ENCODE data around the gene MAP2K5. TPM values are rescaled to one million over a fixed set of nuclear protein-coding genes. Genes with fewer than 3 reads are reported as not detected.

Gene MAP2K5
- total RNA-seq, 1 donor from 2014 or later, result 29.0 TPM

DNA sequence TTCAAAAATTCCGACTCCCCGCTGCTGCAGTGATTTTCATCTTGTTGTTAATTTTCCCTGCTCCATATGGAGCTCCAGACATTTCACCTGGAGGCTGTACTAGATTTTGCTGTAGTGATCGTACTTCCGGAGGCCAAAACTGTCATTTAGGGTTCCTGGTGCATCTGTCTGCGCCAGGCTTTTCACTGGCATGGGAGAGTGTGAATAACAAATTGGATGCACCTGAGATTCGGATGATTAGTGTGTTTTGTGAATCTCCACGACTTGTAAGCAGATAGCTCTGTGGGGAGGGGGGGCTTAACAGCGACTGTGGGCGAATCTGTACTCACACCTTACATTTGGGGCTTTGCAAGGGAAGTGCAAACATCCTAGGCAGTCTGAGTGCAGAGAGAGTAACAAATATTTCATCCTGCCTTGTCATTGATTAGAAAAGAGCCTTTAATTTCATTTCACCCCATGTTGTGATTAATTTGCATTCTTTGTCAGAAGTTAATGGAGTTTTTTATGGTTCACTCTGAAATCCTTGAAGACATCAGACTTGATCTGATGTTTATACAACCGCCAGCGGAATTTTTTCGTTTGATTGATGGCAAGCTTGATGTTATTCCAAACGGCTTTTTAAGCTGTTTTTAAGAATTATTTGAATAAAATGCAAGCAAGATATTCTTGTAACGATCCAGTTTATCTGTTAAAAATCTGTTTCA is 190.3 kb downstream of the MAP2K5 start:
- peaks cover 18% of the 10 kb centered on the region for H3K4me1 Mint-ChIP-seq (ENCODE audit: low read depth, unreplicated experiment)
- peaks cover 3% of the 10 kb centered on the region for H3K9me3 Mint-ChIP-seq (ENCODE audit: unreplicated experiment)
- H3K36me3 Mint-ChIP-seq (ENCODE audit: unreplicated experiment), result no peaks in the 10 kb centered on the region
- no peak for TF ChIP-seq CTCF (IDR thresholded peaks at IDR 0.05; ENCODE audit: partially characterized antibody, unreplicated experiment)
- no peak overlapping the region for H3K27ac Mint-ChIP-seq (ENCODE audit: unreplicated experiment)
- H3K4me3 Mint-ChIP-seq (ENCODE audit: unreplicated experiment), result no peak overlapping the region
- H3K27me3 Mint-ChIP-seq (ENCODE audit: unreplicated experiment), result no peaks in the 10 kb centered on the region
- no peak for DNase-seq

DNA sequence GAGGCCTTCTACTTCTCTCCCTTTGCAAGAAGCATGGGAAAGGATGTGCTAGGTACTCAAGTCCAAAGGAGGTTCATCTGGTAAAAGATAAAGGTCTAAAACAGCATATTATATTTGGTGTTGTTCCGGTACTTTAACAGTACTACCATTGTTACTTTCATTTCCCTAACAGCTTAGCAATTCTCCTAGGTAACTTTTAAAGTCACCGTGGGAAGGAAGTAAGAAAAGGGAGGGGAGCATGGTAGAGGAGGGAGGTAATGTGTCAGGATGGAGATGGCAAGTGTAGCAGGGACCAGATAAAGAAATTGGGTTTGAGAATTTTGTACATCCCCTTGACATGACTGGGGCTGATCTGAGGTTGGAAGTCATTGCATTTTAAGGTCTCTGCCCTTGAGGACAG is 193.4 kb downstream of the MAP2K5 start:
- Mint-ChIP-seq H3K4me1 (ENCODE audit: low read depth, unreplicated experiment) (peaks cover 16% of the 10 kb centered on the region), H3K4me3 (ENCODE audit: unreplicated experiment) (no peak overlapping the region), H3K27ac (ENCODE audit: unreplicated experiment) (no peak overlapping the region), H3K27me3 (ENCODE audit: unreplicated experiment) (no peaks in the 10 kb centered on the region), H3K36me3 (ENCODE audit: unreplicated experiment) (no peaks in the 10 kb centered on the region), H3K9me3 (ENCODE audit: unreplicated experiment) (peaks cover 2% of the 10 kb centered on the region)
- no peak for DNase-seq
- no peak for TF ChIP-seq CTCF (IDR thresholded peaks at IDR 0.05; ENCODE audit: partially characterized antibody, unreplicated experiment)

GRCh38 chr15:67736810-67737209 is 194.3 kb downstream of the MAP2K5 start:
- peaks cover 14% of the 10 kb centered on the region for H3K4me1 Mint-ChIP-seq (ENCODE audit: low read depth, unreplicated experiment)
- no peaks in the 10 kb centered on the region for H3K36me3 Mint-ChIP-seq (ENCODE audit: unreplicated experiment)
- no peak overlapping the region for H3K27ac Mint-ChIP-seq (ENCODE audit: unreplicated experiment)
- no peak overlapping the region for H3K4me3 Mint-ChIP-seq (ENCODE audit: unreplicated experiment)
- DNase-seq, result no peak
- no peaks in the 10 kb centered on the region for H3K27me3 Mint-ChIP-seq (ENCODE audit: unreplicated experiment)
- TF ChIP-seq CTCF (IDR thresholded peaks at IDR 0.05; ENCODE audit: partially characterized antibody, unreplicated experiment), result no peak
- H3K9me3 Mint-ChIP-seq (ENCODE audit: unreplicated experiment), result no peaks in the 10 kb centered on the region

DNA sequence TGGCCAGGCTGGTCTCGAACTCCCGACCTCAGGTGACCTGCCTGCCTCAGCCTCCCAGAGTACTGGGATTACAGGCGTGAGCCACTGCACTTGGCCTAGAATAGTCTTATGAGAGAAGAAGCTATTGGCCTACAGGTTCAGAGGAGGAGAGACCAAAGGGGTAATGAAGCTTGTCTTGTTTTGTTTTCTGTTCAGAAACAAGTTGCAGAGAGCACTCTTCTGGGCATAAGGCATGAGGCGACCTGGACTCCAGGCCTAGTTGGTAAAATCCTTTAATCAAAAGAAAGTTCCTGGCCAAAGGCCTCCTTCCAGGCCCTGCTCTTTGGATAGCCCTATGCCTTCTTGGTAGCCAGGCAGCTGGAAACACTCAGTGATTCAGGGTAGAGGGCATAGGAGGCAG is 195.6 kb downstream of the MAP2K5 start:
- Mint-ChIP-seq H3K36me3 (ENCODE audit: unreplicated experiment) (no peaks in the 10 kb centered on the region), H3K9me3 (ENCODE audit: unreplicated experiment) (no peaks in the 10 kb centered on the region), H3K27me3 (ENCODE audit: unreplicated experiment) (no peaks in the 10 kb centered on the region), H3K27ac (ENCODE audit: unreplicated experiment) (no peak overlapping the region), H3K4me1 (ENCODE audit: low read depth, unreplicated experiment) (peaks cover 10% of the 10 kb centered on the region), H3K4me3 (ENCODE audit: unreplicated experiment) (no peak overlapping the region)
- TF ChIP-seq CTCF (IDR thresholded peaks at IDR 0.05; ENCODE audit: partially characterized antibody, unreplicated experiment), result no peak
- no peak for DNase-seq

- H3K27me3 Mint-ChIP-seq (ENCODE audit: unreplicated experiment), result no peaks in the 10 kb centered on the region
- H3K9me3 Mint-ChIP-seq (ENCODE audit: unreplicated experiment), result no peaks in the 10 kb centered on the region
- H3K4me3 Mint-ChIP-seq (ENCODE audit: unreplicated experiment), result no peak overlapping the region
- no peak for DNase-seq
- no peak overlapping the region for H3K27ac Mint-ChIP-seq (ENCODE audit: unreplicated experiment)
- TF ChIP-seq CTCF (IDR thresholded peaks at IDR 0.05; ENCODE audit: partially characterized antibody, unreplicated experiment), result no peak
- H3K36me3 Mint-ChIP-seq (ENCODE audit: unreplicated experiment), result no peaks in the 10 kb centered on the region
- peaks cover 9% of the 10 kb centered on the region for H3K4me1 Mint-ChIP-seq (ENCODE audit: low read depth, unreplicated experiment)
These were observed 197.9 kb downstream of the MAP2K5 start for GRCh38 chr15:67740405-67740804.
